SK-N-SH treated with all-trans-retinoic acid at 6 μM for 48 hours (cell line): Measurements from ENCODE around the gene GRIK1.

Experiments
- ATAC-seq: fragments of 200-7000 bp; cut with Tn5 transposase; 3 replicates; pipeline ENCODE4 v1.9.1; 2020; ENCODE audit warnings: mild to moderate bottlenecking, moderate library complexity
- ARNTL ChIP-seq: fragments of 450-650 bp; formaldehyde crosslinking; IDR thresholded peaks from 2 replicates; pipeline ENCODE4 v1.5.0; 2020; ENCODE audit warnings: low read depth, mild to moderate bottlenecking, moderate library complexity, borderline replicate concordance
- BACH2 ChIP-seq: fragments of 250-450 bp; sonication (Bioruptor Pico); IDR thresholded peaks from 2 replicates; pipeline ENCODE4 v1.9.0; 2021; ENCODE audit warnings: mild to moderate bottlenecking, borderline replicate concordance
- CREB5 ChIP-seq: fragments of 250-450 bp; sonication (Bioruptor Pico); IDR thresholded peaks from 2 replicates; pipeline ENCODE4 v1.5.1; 2020; ENCODE audit warnings: low read depth, mild to moderate bottlenecking, moderate library complexity
- CSDC2 ChIP-seq: fragments of 250-450 bp; sonication (Bioruptor Pico); IDR thresholded peaks from 2 replicates; pipeline ENCODE4 v1.5.0; 2020; ENCODE audit warnings: mild to moderate bottlenecking, moderate library complexity
- GLIS3 ChIP-seq: fragments of 250-450 bp; sonication (Bioruptor Pico); IDR thresholded peaks from 2 replicates; pipeline ENCODE4 v1.5.0; 2020; ENCODE audit warnings: mild to moderate bottlenecking, moderate library complexity
- ISL1 ChIP-seq: fragments of 250-450 bp; sonication (Bioruptor Pico); IDR thresholded peaks from 2 replicates; pipeline ENCODE4 v2.1.2; 2022; ENCODE audit warnings: mild to moderate bottlenecking, moderate library complexity
- OSR1 ChIP-seq: fragments of 250-450 bp; sonication (Bioruptor Pico); IDR thresholded peaks from 2 replicates; pipeline ENCODE4 v1.8.0; 2022; ENCODE audit warnings: moderate library complexity, mild to moderate bottlenecking, inconsistent platforms
- POU6F1 ChIP-seq: fragments of 250-450 bp; sonication (Bioruptor Pico); IDR thresholded peaks from 2 replicates; pipeline ENCODE4 v1.8.0; 2021; ENCODE audit warnings: low read depth, mild to moderate bottlenecking, moderate library complexity, borderline replicate concordance
- PPARA ChIP-seq: fragments of 250-450 bp; sonication (Bioruptor Pico); IDR thresholded peaks from 2 replicates; pipeline ENCODE4 v1.5.0; 2020; ENCODE audit warnings: mild to moderate bottlenecking, borderline replicate concordance
- SNAI2 ChIP-seq: fragments of 250-450 bp; sonication (Bioruptor Pico); IDR thresholded peaks from 2 replicates; pipeline ENCODE4 v1.5.0; 2020; ENCODE audit warnings: mild to moderate bottlenecking, moderate library complexity
- TOX ChIP-seq: fragments of 250-450 bp; sonication (Bioruptor Pico); IDR thresholded peaks from 2 replicates; pipeline ENCODE4 v1.8.0; 2021; ENCODE audit warnings: mild to moderate bottlenecking, moderate library complexity, borderline replicate concordance
- ZC3H10 ChIP-seq: fragments of 250-450 bp; sonication (Bioruptor Pico); IDR thresholded peaks from 2 replicates; pipeline ENCODE4 v1.5.1; 2021; ENCODE audit warnings: mild to moderate bottlenecking, moderate library complexity
- ZFP3 ChIP-seq: fragments of 250-450 bp; sonication (Bioruptor Pico); IDR thresholded peaks from 2 replicates; pipeline ENCODE4 v1.5.0; 2020; ENCODE audit warnings: mild to moderate bottlenecking, moderate library complexity
- ZFP30 ChIP-seq: fragments of 450-650 bp; formaldehyde crosslinking; IDR thresholded peaks from 2 replicates; pipeline ENCODE4 v1.5.0; 2022; ENCODE audit warnings: mild to moderate bottlenecking, moderate library complexity
- ZNF565 ChIP-seq: fragments of 450-650 bp; formaldehyde crosslinking; conservative IDR thresholded peaks from 2 replicates; pipeline ENCODE4 v1.5.0; 2020; ENCODE audit warnings: low read depth, mild to moderate bottlenecking, moderate library complexity
- ZNF70 ChIP-seq: fragments of 450-650 bp; formaldehyde crosslinking; IDR thresholded peaks from 2 replicates; pipeline ENCODE4 v1.5.0; 2020; ENCODE audit warnings: mild to moderate bottlenecking, moderate library complexity
- ZNF8 ChIP-seq: fragments of 450-650 bp; formaldehyde crosslinking; IDR thresholded peaks from 2 replicates; pipeline ENCODE4 v1.5.0; 2020; ENCODE audit warnings: mild to moderate bottlenecking, moderate library complexity
- TF ChIP-seq, protein P1 (sequence below): fragments of 250-450 bp; sonication (Bioruptor Pico); IDR thresholded peaks from 2 replicates; pipeline ENCODE4 v1.8.0; 2020; ENCODE audit warnings: mild to moderate bottlenecking, moderate library complexity, borderline replicate concordance
- TF ChIP-seq, protein P2 (sequence below): fragments of 250-450 bp; sonication (Bioruptor Pico); IDR thresholded peaks from 2 replicates; pipeline ENCODE4 v1.5.0; 2020; ENCODE audit warnings: mild to moderate bottlenecking, moderate library complexity

Gene GRIK1

DNA sequence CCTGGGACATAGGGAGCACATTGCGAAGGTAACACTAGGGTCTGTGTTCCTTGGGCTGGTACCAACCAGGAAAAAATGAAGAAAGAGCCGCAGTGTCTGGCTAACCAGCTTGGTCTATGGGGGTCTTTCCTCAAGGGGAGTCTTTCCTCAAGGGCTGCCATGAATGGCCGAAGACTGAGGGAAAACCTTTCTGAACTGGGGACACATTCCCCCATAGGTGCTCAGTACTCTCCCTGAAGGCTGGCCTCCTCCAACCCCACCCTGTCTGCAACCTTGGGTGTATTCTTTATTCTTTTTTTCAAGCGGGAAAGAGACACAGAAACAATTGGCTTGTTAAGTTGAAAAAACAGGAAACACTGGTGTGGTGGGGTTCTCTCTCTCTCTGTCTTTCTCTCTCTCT is 440.6 kb downstream of the GRIK1 start:
- ATAC-seq, result no peak
- TF ChIP-seq ZFP30 (CRISPR knock-in tag) (no peak), GLIS3 (CRISPR knock-in tag) (no peak), CSDC2 (no peak), ARNTL (CRISPR knock-in tag) (no peak), OSR1 (CRISPR knock-in tag) (no peak), TOX (CRISPR knock-in tag) (no peak), POU6F1 (CRISPR knock-in tag) (no peak), BACH2 (CRISPR knock-in tag) (no peak), ZC3H10 (no peak), ZNF70 (CRISPR knock-in tag) (no peak)
- TF ChIP-seq, protein P1, sequence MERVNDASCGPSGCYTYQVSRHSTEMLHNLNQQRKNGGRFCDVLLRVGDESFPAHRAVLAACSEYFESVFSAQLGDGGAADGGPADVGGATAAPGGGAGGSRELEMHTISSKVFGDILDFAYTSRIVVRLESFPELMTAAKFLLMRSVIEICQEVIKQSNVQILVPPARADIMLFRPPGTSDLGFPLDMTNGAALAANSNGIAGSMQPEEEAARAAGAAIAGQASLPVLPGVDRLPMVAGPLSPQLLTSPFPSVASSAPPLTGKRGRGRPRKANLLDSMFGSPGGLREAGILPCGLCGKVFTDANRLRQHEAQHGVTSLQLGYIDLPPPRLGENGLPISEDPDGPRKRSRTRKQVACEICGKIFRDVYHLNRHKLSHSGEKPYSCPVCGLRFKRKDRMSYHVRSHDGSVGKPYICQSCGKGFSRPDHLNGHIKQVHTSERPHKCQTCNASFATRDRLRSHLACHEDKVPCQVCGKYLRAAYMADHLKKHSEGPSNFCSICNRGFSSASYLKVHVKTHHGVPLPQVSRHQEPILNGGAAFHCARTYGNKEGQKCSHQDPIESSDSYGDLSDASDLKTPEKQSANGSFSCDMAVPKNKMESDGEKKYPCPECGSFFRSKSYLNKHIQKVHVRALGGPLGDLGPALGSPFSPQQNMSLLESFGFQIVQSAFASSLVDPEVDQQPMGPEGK, result no peak
- TF ChIP-seq, protein P2, sequence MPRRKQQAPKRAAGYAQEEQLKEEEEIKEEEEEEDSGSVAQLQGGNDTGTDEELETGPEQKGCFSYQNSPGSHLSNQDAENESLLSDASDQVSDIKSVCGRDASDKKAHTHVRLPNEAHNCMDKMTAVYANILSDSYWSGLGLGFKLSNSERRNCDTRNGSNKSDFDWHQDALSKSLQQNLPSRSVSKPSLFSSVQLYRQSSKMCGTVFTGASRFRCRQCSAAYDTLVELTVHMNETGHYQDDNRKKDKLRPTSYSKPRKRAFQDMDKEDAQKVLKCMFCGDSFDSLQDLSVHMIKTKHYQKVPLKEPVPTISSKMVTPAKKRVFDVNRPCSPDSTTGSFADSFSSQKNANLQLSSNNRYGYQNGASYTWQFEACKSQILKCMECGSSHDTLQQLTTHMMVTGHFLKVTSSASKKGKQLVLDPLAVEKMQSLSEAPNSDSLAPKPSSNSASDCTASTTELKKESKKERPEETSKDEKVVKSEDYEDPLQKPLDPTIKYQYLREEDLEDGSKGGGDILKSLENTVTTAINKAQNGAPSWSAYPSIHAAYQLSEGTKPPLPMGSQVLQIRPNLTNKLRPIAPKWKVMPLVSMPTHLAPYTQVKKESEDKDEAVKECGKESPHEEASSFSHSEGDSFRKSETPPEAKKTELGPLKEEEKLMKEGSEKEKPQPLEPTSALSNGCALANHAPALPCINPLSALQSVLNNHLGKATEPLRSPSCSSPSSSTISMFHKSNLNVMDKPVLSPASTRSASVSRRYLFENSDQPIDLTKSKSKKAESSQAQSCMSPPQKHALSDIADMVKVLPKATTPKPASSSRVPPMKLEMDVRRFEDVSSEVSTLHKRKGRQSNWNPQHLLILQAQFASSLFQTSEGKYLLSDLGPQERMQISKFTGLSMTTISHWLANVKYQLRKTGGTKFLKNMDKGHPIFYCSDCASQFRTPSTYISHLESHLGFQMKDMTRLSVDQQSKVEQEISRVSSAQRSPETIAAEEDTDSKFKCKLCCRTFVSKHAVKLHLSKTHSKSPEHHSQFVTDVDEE (CRISPR knock-in tag), result no peak

GRCh38 chr21:29496337-29496736 is 443.5 kb downstream of the GRIK1 start:
- TF ChIP-seq OSR1 (CRISPR knock-in tag) (no peak), ZC3H10 (no peak), ISL1 (CRISPR knock-in tag) (no peak), POU6F1 (CRISPR knock-in tag) (no peak)
- ATAC-seq, result no peak

- TF ChIP-seq ZNF8 (CRISPR knock-in tag) (no peak), ZNF565 (no peak), ZFP30 (CRISPR knock-in tag) (no peak), SNAI2 (CRISPR knock-in tag) (no peak), ZNF70 (CRISPR knock-in tag) (no peak)
- TF ChIP-seq, protein P2 (CRISPR knock-in tag), result no peak
- ATAC-seq, result no peak
Measured at GRCh38 chr21:29490016-29490415, 449.8 kb downstream of the GRIK1 start.

- no peak for ATAC-seq
- no peak for TF ChIP-seq ZNF70 (CRISPR knock-in tag)
- no peak for TF ChIP-seq ZC3H10
- TF ChIP-seq POU6F1 (CRISPR knock-in tag), result no peak
- TF ChIP-seq OSR1 (CRISPR knock-in tag), result no peak
- TF ChIP-seq, protein P1, result no peak
- no peak for TF ChIP-seq ZFP30 (CRISPR knock-in tag)
- no peak for TF ChIP-seq SNAI2 (CRISPR knock-in tag)
- no peak for TF ChIP-seq PPARA
- no peak for TF ChIP-seq ZFP3
- no peak for TF ChIP-seq BACH2 (CRISPR knock-in tag)
- no peak for TF ChIP-seq GLIS3 (CRISPR knock-in tag)
- no peak for TF ChIP-seq CREB5 (CRISPR knock-in tag)
- TF ChIP-seq ZNF8 (CRISPR knock-in tag), result no peak
Measured at GRCh38 chr21:29487154-29487553, 452.6 kb downstream of the GRIK1 start.
